Stimulated activated CD8-positive, alpha-beta memory T cell treated with anti-CD3 and anti-CD28 coated beads, Interleukin-12 subunit alpha, Interleukin-12 subunit beta, amount 100 ng/mL, for 24 hours (primary cell): ENCODE results near the gene C8B.

Experiments
- DNase-seq: peaks from one replicate; pipeline ENCODE4 v3.0.0-alpha.2; 2020; ENCODE audit errors: extremely low read depth

C8B gene

GRCh38 chr1:56972976-56973375 lies 7.2 kb upstream of the C8B start:
- no peak for DNase-seq

DNA sequence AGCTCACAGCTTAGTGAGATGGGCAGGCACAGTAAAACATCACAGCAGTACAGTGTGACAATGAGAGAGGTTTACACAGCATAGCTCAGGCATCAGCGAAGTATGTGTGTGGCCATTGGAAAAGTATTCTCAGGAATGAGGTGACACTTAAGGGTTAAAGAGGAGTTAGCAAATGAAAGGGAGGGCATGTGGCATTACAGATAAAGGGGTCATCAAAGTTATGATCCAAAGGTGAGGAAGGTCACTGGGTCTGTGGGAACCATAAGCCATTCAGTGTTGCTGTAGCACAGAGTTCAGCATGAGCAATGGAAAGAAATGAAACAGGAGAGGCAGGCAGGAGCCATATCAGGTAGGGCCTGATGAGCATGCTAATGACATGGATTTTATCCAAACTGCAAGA lies 4.5 kb upstream of the C8B start:
- no peak for DNase-seq

GRCh38 chr1:56968878-56969495 lies 3.2 kb upstream of the C8B start:
- DNase-seq, result no peak

DNA sequence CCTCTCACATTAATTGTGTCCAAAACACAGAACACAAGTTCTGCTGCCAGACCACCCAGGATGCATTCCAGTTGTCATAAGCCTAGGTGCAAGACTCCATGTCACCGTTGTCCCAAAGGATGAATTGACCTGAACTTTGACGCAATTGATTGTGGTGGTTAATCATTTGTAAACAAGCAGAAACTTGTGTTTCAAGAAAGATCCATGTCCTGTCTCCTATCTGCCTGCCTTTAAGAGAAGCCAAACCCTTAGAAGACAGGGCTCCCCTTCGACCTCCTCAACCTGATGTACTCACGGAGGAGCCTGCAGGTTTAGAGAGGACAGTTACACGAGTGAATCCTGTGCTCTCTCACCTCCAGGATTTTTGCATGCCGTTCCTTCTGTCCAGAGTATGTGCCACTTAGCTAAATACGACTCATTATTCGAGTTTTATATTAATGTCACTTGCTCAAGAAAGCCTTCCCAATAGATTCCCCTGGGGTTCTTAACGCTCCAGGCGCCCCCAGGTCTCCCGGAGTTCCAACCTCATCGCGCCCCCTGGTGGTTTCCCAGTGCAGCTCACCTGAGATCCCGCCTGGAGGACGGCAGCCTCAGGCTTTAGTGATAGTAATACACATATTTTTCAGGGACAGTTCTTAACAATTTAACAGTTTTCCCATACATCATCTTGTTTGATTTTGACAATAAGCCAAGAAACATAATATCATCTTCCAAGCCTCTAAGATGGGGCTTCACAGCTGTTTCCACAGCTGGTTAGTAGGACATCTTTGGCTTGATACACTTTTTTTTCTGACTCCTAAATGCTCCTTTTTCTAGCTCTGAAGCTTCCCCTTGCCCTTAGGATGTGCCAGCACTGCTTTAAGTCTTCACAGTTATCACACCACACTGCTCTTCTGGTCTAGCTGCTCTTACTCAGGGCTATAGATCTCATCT lies 2.4 kb upstream of the C8B start:
- no peak for DNase-seq

DNA sequence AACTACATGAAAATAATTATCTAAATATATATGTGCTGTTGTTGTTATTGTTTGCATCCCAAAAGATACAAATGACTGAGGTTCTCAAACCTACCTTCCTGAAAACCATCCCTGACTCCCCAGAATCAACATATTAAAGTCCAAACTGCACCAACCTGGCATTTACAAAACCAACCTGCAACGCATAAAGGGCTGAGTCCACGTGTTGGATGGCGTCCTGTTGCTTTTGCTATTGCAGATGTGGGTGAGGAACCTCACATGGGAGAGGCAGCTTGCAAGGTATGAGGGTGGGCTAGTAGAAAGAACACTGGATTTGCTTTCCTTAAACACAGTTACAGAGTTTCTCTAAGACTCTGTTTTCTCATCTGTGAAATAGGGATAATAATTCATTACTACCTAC lies 1.5 kb upstream of the C8B start:
- no peak for DNase-seq

DNA sequence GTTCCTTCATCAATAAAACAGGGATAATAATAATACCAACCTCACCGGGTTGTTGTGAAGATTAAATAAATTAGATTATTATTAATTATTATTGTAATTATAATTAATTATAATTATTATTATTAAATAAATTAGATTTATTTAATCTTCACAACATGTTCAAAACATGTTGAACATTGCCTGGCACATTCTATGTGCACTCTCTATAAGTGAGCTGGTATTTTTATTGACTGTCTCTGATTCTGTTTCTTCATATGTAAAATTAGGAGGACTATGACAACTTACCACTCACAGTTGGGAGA lies 834 bp upstream of the C8B start:
- DNase-seq, result no peak

GRCh38 chr1:56965191-56965590 lies 624 bp downstream of the C8B start:
- DNase-seq, result no peak

DNA sequence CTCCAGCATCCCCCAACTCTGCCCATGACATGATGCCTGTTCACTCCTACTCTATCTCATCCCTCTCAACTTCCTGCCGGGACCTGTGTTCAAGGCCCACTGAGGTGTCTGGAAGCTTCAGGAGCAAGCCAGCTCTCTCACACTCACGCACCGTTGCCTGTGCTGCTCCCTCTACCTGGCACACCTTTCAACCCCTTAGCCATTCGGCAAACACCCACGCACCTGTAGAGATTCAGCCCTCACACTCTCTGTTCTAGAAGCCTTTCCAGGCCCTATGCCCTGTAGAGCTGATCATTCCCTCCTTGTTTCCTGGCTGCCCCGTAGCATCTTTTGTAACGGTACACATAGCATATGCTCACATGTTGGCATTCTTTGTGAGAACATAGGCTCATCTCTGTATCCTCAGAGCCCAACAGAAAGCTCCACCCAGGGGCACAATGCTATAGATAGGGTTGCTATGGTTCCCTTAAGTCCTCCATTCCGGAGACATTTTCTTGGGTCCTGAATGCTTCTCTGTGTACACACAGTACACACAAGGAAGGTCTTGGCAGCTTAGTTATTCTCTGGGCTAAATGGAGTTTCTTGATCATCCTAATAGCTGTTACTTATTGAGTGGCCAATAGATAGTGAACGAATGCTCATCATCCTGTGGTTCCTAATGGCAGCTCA lies 1.3 kb downstream of the C8B start:
- DNase-seq, result no peak

DNA sequence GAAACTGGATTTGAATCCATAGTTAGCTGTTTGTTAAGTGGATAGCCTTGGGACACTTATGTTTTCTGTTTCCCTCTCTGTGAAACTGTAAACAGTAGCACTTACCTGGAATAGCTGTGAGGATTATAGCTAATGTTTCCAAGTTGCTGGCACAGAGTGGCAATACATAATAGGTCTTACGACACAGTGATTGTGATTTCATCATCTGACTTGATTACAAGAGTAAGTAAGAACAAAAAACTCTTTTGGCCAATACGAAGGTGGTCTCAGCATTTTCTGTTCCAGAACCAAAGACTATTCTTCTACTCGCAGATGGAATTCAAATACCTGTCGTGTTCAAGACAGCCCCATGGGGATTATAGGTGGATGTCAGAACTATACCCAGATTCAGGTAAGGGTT lies 2.1 kb downstream of the C8B start:
- DNase-seq, result no peak

DNA sequence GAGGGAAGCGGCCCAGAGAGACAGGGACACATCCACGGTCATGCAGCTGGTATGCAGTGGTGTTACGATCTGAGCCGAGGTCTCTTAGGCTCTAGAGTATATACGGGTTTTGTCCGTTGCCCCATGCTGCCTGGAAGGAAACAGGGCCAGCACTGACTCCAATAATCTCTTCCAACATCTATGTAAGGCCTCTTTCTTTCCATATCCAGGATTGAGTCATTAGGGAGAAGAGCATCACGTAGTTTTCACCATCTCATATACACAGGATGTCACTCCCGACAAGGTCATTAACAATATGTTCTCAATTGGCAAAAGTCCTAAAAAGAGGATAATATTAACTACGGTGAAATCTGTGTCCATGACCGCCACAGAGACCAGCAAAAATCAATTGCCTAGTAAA lies 4.4 kb downstream of the C8B start:
- no peak for DNase-seq

DNA sequence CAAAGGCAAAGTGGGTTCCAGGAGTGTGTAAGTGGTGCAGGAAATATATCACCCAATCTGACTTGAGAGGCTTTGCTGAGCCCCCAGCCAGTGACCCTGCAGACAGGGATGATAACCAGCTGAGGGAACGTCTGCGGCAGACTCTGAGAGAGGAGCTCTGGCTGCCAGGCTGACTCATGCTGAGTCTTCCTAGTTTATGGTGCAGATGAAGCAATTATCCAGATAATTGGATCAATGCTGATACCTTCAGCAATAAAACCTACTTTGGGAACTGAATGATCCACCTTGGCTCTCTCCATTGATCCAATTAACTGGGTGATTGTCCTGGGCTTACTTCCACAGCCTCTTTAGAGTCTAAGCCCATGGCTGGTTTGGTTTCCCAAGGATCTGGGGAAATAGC lies 7.3 kb downstream of the C8B start:
- no peak for DNase-seq

GRCh38 chr1:56957931-56958330 lies 7.9 kb downstream of the C8B start:
- DNase-seq, result no peak

- DNase-seq, result no peak
Measured at GRCh38 chr1:56954664-56955063, 11.2 kb downstream of the C8B start.

DNA sequence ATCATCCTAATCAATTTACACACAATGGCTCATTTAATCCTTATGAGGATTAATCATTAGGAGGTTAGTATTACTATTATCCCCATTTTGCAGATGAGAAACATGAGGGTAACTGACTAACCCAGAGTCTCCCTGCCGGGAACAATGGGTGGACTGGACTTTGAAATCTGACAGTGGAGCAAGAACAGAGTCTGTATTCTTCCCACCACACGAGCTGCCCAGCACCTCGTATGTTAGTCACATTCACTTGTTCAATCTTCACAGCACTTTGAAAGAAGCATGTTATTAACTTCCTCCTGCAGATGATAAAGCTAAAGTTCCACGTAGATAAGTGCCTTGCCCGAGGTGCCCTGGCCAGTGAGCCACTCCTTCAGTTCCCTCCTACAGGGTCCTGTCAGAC lies 12.4 kb downstream of the C8B start:
- no peak for DNase-seq

DNA sequence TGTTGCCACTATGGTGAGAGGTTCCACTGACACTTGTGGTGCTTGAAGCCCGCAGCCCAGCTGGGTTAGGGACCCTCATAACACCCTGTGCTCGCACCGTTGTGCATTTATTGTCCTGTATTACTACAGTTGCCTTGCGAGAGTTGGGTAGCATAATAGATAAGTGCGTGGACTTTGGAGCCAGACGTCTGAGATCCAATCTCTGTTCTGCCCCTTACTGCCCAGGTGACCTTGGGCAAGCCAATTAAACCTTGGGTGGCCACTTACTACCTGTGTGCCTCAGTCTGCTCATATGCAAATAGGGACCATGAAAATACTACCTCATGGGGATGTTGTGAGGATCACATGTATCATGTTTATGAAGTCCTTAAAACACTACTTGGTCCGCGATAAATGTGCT lies 13.3 kb downstream of the C8B start:
- no peak for DNase-seq

DNA sequence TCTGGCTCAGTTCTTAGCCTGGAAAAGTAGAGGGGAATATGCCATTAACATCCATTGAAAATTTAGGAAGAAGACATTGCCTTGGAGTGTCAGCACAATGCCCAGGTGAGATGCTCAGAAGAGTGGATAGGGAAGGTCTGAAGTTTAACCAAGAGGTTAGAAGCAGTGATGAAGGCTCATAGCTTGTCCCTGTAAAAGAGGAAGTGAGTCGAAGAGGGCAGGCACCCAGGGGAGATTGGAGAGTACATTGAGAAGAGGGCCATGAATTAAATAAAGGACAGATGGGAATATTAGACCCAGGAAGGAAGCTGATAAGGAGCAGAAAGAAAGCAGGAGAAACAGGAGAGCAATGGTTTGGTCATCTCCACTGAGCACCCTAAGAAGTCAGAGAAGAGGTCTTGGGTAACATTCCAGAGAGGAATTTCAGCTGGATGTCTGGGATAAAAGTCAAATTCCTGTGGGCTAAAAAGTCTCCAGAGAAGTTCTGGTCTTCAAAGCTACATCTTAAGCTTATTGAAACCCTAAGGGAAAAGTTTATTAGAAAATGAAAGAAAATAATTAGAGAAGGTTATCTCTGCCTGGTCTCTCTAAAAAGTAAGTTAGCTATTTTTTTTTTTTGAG lies 17.3 kb downstream of the C8B start:
- no peak for DNase-seq

DNA sequence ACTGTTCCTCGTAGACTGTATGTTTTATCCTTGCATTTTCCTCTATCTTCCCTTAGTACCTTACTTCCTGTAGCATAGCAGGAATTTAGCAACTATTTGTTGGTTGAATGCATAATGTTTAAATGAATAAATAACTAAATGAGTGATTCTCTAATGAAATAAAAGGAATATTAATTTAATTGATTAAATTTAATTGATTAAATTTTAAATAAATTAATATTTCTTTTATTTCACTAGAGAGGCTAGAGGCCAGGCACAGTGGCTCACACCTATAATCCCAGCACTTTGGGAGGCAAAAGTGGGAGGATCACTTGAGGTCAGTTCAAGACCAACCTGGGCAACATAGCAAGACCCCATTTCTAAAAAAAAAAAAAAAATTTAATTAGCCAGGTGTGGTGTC lies 25.8 kb downstream of the C8B start:
- no peak for DNase-seq

- DNase-seq, result no peak
Measured at GRCh38 chr1:56939209-56939608, 26.6 kb downstream of the C8B start.

DNA sequence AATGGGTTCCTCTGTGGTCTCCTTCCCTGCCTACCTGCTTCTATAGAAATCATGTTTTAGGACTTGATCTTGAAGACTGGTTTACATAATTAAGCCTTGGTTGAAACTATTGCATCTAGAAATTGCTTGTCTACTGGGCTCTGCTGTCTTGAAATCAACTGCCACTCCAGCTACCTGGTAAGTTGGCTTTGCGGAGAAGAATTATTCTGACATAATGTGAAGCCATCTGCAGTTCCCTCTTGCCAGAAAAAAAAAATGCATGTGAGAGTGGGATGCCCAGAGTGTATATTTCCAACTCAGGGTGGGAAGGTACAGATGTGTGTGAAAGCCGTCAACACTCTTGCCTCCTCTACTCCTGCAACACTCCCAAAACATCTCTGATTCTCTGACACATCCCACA lies 27.2 kb downstream of the C8B start:
- DNase-seq, result no peak

GRCh38 chr1:56934430-56935060 lies 31.3 kb downstream of the C8B start:
- no peak for DNase-seq

- DNase-seq, result no peak
Measured at GRCh38 chr1:56933606-56934005, 32.2 kb downstream of the C8B start.

- no peak for DNase-seq
Measured at GRCh38 chr1:56933161-56933560, 32.7 kb downstream of the C8B start.
